AG20443 (cell line): ENCODE results near the gene GADD45GIP1.

ENCODE experiments used
- DNase-seq: peaks from one replicate; pipeline ENCODE4 v3.0.0; 2012; ENCODE audit warnings: low spot score, mixed read lengths

The GADD45GIP1 gene

DNA sequence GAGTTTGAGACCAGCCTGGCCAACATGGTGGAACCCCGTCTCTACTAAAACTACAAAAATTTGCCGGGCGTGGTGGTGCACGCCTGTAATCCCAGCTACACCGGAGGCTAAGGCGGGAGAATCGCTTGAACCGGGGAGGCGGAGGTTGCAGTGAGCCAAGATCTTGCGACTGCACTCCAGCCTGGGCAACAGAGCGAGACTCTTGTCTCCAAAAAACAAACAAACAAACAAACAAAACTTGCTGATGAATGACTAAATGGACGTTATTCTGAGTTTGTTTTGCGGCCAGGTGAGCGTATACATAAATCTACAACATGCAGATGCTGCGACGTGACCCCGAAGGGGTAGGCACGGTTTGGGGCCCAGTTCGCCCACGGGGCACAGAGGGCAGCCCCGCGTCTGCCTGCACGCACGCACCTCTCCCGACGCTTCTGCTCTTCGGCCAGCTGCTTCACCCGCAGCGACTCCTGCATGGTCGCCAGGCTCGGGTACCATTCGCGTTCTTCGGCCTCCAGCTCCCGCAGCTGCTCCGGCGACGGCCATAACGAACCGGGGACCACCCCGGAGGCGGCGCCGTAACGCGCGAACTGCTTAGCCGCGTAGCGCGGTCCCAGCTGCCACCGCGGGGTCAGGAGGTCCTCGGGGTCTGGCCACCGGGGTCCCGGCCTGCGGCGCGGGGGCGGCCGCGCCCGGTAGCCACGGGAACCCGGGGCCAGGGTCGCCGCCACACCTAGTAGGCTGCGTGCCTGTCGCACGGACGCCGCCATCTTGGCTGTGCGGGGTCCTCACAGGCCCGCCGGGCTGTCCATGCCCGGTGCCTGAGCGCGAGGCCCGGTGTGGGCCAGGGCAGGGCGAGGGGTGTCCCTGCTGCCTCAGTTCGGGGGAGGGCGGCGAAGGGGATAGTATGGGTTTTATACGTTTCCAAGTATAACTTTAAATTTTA lies at the start of gene GADD45GIP1:
Gene GADD45GIP1 (minus strand): TSS at position 778 of the 943 bp plus-strand sequence. CDS start 11 bp downstream, at position 767.
- DNase-seq = peak; percentile 90

DNA sequence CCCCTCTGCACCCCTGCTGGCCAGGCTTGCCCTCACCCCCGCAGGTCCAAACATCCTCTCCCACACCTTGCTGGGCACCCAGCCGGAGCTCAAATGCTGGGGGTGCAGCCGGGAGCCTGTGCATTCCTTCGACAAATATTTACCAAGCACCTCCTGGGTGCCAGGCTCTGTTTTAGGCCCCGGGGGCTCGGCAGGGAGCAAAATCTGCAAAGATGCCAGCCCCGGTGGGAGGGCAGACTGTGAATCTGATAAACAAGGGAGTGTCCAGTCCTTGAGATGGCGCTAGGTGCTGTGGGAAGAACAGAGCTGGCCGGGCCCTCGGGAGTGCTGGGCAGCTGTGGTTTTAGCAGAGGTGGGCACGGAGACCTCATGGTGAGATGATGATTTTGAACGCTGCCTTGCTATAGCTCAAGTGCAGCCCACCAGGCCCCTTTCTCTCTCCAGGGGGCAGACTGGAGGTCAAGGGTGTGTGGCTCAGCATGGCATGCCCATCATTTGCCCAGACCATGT lies 48.9 kb upstream of the GADD45GIP1 start:
- no peak for DNase-seq

GRCh38 chr19:13005253-13005652 lies 48.2 kb upstream of the GADD45GIP1 start:
- DNase-seq = no peak

DNA sequence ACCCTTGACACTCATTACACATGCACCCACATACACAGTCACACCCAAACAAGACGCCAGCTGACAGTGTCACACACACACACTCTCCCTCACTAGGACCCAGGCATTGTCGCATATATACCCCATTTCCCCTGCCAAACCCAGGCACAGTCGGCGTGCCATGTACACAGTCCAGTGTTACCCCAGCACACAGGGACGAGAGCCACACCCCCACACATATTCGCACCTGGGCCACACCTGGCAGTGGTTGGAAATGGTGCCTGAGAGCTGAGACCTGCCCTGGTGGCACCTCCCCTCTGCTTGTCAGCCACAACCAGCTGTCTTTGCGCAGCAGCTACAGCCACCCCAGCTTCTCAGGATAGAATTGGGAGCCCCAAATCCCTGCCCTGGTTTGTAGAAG lies 47.2 kb upstream of the GADD45GIP1 start:
- DNase-seq = no peak

GRCh38 chr19:13003081-13003480 lies 46.1 kb upstream of the GADD45GIP1 start:
- DNase-seq = no peak

DNA sequence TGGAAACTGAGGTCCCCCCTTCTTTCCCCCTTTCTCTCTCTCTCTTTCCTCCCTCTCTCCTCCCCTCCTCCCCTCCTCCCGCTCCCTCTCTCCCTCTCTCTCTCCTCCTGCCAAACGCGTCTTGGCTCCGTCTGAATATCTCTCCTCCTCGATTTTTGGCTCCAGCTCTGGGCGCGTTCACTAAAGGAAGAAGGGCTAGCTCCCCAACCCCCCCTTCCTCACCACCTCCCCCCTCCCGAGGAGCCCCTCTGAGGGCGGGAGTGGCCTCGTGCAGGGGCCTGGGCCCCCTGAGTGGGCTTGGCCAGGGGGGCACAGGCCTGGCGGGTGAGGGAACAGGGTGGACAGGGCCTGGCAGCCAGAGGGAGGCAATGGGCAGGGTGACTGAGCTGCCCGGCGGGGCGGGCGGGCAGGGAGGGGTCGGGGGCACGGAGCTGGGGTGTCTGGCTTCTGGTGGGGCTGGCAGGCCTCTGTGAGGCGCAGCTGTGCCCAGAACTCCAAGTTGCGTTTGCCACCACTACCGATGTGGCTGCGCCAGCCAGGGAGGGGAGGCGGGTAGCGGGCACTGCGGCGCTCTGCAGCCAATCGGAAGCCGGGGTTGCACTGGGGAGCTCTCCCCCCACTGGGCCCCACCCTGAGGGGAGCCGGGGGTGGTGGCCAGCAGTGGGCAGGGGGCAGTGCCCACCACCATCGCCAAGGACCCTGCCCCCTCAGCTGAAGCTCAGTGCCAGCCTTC lies 45.3 kb upstream of the GADD45GIP1 start:
- no peak for DNase-seq

GRCh38 chr19:13001502-13002165 lies 44.6 kb upstream of the GADD45GIP1 start:
- no peak for DNase-seq

DNA sequence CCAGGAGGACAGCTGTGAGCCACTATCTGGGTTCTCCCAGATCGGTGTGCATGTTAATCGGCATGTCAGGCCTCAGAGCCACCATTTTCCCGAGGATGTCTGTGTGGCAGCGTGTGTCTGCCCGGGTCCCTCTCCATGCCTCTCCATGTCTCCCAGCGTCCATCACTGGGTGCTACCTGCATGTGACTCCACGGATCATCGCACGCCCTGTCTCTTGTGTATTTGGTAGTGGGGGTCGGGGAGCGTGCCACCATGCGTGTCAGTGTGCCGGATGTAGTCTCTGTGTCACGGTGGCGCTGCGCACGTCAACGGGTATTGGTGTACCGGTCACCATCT lies 44.1 kb upstream of the GADD45GIP1 start:
- DNase-seq = no peak

GRCh38 chr19:12997967-12998940 lies 41.2 kb upstream of the GADD45GIP1 start:
- DNase-seq = no peak

DNA sequence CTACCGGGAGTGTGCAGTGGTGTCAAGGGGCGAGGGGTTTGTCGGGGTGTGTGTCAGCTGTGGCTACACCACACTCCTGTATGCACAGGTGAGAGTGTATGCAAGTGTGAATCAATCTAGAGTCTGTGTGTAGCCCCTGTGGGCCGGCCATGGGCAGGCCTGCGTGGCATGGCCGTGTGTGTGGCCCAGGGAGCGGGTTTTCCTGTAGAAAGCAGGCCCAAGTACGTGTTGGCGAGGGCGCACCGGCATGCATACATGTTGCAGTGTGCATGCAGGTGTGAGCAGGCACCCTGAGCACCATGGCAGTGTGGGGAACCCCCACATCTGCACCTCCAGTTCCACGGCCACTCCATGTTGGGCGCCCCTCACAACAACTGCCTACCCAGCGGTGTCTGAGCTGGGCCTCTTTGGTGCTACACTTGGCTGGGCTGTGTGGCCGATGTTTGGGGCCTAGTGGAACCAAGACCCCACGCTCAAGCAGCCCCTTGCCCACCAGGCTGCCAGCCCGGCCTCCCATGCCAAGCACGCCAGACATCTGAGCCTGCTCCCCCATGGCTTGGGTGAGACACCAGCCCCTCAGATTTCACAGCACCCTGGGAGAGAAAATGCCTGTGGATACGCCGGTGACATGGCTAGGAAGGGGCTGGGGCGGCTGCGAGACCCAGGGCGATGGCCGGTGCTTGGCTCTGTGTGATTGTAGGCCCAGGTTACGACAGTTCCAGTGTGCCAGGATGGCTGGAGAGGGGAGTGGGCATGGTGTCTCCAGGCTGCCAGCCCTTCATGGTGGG lies 40.4 kb upstream of the GADD45GIP1 start:
- no peak for DNase-seq

GRCh38 chr19:12996406-12997094 lies 39.5 kb upstream of the GADD45GIP1 start:
- DNase-seq = peak; percentile 59

- DNase-seq = peak; percentile 58
Measured at GRCh38 chr19:12995596-12996405, 38.8 kb upstream of the GADD45GIP1 start.

DNA sequence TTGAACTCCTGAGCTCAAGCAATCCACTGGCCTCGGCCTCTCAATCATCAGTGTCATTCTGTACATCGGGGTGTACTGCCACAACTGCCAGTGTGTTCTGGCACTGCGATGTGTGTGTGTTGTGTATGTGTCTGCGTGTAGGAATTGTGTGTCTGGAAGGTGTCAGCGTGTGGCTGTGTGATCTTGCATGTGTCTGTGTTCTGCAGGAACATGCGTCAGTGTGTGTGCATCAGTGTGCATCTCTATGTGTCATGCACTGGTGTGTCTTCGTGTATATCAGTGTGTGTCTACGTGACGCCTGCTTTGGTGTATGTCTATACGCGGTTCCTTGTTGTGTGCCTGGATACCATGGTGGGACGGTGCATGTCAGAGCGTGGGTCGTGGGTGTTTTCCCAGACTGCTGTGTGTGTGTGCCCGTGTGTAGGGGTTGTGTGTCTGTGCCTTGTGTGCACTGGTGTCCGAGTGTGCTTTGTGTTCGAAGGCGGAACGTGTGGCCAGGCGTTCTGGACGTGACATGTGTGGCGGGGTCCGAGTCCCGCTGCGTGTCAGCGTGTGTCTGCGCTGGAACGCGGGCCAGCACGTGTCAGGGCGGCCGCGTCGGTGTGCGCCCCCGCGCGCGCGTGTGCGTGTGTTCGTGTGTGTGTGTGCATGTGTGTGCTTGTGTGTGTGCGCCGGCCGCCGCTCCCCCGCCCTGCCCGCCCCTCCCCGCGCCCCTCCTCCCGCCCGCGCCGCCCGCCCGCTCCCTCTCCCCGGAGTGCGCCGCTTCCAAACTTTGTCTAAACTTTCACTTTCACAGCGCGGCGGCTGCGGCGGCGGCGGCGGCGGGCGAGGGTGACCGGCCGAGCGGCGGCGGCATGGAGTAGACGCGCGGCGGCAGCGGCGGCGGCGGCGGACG lies 37.9 kb upstream of the GADD45GIP1 start, which contains the start of gene NFIX:
Gene NFIX (plus strand): TSS at position 775 of the 895 bp plus-strand sequence. CDS start 363 bp downstream, outside the sequence.
- peak; percentile 84 for DNase-seq

- DNase-seq = no peak
Measured at GRCh38 chr19:12993562-12993961, 36.5 kb upstream of the GADD45GIP1 start.

DNA sequence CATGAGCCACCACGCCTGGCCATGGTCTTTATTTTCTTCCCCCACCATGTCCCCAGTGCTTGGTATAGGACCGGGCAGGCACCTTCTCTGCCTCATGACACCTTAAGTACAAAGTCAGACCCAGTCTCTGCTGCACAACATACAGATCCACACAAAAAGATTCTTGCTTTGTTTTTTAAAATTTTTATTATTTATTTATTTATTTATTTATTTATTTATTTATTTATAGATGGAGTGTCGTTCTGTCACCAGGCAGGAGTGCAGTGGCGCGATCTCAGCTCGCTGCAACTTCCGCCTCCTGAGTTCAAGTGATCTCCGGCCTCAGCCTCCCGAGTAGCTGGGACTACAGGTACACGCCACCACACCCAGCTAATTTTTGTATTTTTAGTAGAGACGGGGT lies 35.7 kb upstream of the GADD45GIP1 start:
- no peak for DNase-seq

- no peak for DNase-seq
Measured at GRCh38 chr19:12991296-12991695, 34.3 kb upstream of the GADD45GIP1 start.

- DNase-seq = no peak
Measured at GRCh38 chr19:12990853-12991252, 33.8 kb upstream of the GADD45GIP1 start.

DNA sequence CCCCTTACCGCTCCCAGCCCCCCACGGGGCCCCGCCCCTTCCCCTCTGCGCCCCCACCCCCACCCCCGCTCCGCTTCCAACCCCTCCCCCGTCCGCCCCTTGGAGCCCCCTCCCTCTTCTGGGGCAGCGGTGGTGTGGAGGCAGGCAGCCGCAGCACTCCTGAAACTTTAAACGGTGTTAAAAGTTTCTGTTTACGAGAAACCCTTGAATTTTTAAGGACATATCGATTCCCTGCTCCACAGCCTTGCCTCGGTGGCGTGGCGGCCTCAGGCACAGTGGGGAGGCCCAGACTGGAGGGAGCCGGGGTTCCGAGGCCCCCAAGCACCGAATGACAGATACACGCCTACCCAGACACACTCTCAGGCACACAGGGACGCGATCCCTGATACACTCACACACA lies 33.4 kb upstream of the GADD45GIP1 start:
- DNase-seq = no peak
